Erythroblast (primary cell): Measurements from ENCODE around the gene PAQR4.

ENCODE experiments used
- GATA1 ChIP-seq: IDR thresholded peaks from 2 replicates; pipeline ENCODE4 v1.6.1; 2011; ENCODE audit warnings: low read depth, mild to moderate bottlenecking, control low read depth, low read length, moderate library complexity
- POLR2A ChIP-seq: IDR thresholded peaks from 2 replicates; pipeline ENCODE4 v1.6.1; 2011; ENCODE audit warnings: mild to moderate bottlenecking, low read length

DNA sequence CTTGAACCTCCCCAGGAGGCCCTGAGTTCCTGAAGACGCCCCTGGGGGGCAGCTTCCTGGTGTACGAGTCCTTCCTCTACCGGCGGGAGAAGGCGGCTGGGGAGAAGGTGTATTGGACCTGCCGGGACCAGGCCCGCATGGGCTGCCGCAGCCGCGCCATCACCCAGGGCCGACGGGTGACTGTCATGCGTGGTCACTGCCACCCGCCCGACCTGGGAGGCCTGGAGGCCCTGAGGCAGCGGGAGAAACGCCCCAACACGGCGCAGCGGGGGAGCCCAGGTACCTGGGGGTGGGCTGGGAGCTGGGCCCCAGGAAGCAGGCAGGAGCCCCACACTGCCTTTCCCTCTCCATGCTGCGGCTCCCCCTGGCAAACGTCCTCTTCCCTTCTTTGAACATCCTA, 35.4 kb upstream of the PAQR4 start:
- TF ChIP-seq POLR2A, result no peak
- no peak for TF ChIP-seq GATA1
